HG03159 (cell line): ENCODE data around the gene EIF2B1.
"Not testable (repeated sequence)": the region's sequence is repeated elsewhere in the genome, so short reads cannot be mapped to it uniquely, and the experiment has no call there.

ENCODE experiments used
- ATAC-seq: cut with Tn5 transposase; IDR thresholded peaks from one replicate; pipeline ENCODE4 v1.9.1; 2021; ENCODE audit warnings: mild to moderate bottlenecking, moderate library complexity; ENCODE audit not compliant: unreplicated experiment

Gene EIF2B1

DNA sequence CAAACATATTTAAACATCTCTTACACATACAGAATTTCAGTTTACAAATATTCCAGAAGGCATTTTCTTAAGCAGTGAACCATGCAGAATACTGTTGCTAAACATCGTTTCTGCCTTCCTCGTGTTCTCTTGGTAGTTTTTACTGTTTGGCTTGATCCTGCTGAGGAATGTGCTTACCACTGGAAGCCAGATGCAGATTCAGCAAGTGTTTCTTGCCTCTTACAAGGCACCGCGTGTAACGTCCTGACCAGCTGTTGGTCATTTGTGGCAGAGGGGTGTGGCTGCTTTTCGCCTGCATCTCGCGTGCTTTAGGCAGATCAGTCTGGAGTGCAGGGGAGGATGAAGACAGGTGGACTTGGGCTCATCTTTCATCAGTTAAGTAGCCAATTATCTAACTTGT lies 12.4 kb downstream of the EIF2B1 start:
- ATAC-seq = no peak

DNA sequence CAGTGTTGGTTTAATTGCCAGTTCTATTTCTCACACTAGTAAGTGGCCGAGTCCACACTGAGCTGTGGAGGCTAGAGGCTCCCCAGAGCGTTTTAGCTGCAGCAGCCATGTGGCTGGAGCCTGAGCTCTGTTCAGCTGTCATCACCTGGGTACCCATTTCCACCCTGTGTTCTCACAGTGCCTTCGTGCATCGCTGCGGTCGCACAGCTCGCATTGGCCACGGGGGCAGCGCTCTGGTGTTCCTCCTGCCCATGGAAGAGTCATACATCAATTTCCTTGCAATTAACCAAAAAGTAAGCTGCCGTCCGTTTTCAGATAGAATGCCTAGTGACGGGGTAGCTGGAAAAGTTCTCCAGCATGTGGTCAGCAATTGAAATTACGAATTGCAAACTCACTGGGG lies 15.9 kb downstream of the EIF2B1 start:
- no peak for ATAC-seq

- ATAC-seq = no peak
Measured at GRCh38 chr12:123617144-123617543, 16.3 kb downstream of the EIF2B1 start.

DNA sequence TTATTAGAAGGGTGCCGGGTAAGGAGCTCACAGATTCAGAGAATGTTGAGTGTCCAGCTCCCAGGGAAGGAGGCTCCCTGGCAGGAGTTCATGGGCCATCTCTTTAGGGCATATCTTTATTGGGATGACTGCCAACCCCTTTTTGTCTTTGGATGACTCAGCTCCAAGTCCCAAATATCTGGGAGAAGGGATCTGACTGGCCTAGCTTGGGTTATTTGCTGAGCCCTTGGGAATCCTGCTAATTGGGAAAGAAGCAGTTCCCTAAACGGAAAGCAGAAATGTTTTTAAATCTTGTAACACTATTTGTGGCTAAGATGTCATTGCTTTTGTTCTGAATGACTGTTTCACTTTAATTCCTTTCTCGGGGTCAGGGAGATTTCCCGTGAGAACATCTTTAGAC lies 19.0 kb downstream of the EIF2B1 start:
- ATAC-seq = no peak

- ATAC-seq = no peak
Measured at GRCh38 chr12:123614110-123614509, 19.4 kb downstream of the EIF2B1 start.

DNA sequence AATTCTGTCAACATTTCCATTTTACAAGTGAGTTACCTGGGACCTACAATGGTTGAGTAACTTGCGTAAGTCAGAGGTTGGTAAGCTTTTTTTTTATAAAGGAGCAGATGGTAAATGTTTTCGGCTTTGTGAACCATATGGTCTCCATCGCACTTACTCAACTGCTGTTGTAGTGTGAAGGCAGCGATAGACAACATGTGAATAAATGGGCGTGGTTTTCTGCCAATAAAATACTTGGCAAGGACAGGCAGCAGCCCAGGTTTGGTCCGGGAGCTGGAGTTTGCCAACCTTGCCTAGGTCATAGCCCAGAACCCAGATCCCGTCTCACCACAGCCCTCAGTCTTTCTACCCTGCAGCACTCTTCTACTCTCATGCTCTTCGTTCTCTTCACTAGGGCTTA lies 25.3 kb downstream of the EIF2B1 start:
- ATAC-seq = no peak

- ATAC-seq = no peak
Measured at GRCh38 chr12:123607756-123608155, 25.7 kb downstream of the EIF2B1 start.

DNA sequence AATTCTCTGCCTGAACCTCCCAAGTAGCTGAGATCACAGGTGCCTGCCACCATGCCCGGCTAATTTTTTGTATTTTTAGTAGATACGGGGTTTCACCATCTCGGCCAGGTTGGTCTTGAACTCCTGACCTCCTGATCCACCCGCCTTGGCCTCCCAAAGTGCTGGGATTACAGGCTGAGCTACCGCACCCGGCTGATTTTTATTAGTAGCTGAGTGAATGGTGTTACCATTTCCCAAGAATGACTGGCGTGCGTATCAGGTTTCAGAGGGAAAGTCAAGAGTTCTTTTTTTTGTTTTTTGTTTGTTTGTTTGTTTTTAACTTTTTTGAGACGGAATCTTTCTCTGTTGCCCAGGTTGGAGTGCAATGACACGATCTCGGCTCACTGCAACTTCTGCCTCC lies 30.0 kb downstream of the EIF2B1 start:
- ATAC-seq = not testable (repeated sequence)

- ATAC-seq = no peak
Measured at GRCh38 chr12:123602651-123603195, 30.8 kb downstream of the EIF2B1 start.

DNA sequence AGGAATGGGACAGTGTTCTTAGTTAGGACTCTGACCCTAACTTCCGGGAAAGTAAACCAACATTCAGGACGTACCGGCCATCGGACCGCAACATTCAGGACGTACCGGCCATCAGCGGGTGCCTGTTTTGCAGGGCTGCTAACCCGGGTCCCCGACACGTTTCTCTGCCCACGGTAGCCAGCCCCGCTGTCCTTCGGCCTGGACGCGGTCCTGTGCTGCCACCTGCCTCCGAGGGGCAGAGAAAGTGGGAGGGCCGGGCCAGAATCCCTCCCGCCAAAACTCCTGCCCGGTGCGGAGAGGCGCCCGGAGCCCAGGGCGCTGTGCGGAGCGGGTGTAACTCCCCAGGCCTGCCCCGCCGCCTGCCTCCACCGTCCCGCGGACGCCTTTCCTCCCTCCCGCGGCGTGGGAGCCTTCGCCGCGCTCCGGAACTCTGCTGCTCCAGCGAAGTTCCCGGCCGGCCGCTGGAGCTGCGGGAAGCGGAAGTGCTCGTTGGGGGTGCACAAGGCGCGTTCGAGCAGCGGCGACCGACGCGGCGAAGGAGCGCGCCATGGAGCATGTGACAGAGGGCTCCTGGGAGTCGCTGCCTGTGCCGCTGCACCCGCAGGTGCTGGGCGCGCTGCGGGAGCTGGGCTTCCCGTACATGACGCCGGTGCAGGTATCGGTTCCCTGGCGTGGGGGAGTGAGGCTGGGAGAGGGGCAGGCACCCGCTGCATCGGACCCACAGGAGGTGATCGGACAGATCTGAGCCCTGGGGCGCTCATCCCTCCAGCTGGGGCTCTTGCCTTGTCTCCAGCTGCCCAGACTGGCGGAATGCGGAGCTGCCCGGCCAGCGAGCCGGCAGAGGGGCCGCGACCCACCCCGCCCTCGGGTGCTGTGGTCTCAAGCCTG lies 31.6 kb downstream of the EIF2B1 start, which contains the start of gene DDX55:
TSS of gene DDX55 (plus strand) at position 498 of the 888 bp plus-strand sequence. CDS start at position 548, 50 bp downstream.
- ATAC-seq = peak; percentile 85

GRCh38 chr12:123599721-123600120 lies 33.8 kb downstream of the EIF2B1 start:
- no peak for ATAC-seq

DNA sequence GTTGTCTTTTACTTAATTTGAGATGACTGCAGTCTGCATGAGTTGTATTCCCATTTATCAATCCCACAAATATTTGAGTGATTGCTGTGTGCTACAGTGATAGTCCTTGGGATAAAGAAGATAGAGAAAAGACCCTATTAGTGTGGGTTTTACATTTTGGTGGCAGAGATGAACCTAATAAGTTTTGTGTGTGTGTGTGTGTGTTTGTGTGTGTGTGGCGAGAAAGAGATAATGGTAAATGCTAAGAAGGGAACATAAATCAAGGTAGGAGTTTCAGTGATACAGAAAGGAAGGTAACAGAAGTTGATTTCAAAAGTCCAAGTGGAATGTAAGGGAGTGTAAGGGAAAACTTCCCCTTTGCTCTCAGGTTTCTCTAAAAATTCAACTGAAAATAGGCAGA lies 34.2 kb downstream of the EIF2B1 start:
- no peak for ATAC-seq

DNA sequence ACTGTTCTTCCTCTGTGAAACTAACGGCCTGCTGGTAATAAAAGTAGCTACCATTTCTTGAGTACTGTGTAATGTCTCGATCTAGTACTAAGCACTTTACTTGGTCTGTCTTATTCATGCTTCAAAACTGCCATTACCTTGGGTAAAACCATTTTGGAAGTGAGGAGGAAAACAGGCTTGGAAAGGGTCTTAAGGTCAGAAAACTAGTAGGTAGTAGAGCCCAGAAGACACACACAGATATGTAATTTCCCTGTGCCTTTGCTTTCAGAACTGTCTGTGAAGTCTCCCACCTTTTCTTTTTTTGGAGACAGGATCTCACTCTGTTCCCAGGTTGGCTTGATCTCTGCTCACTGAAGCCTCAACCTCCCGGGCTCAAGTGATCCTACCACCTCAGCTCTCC lies 35.0 kb downstream of the EIF2B1 start:
- ATAC-seq = no peak

GRCh38 chr12:123597100-123597499 lies 36.4 kb downstream of the EIF2B1 start:
- ATAC-seq = no peak

DNA sequence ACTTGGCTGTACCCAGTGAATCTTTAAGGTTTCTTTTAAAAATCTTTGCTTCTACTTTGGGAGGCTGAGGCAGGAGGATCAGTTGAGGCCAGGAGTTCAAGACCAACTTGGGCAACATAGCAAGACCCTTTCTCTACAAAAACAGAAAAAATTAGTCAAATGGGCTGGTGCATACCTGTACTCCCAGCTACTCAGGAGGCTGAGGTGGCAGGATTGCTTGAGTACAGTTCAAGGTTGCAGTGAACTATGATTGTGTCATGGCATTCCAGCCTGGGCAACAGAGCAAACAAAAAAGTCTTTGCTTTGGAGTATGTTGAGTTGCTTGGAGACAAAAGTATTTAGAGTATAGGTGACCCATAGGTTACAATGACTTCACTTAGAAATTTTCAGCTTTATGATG lies 37.8 kb downstream of the EIF2B1 start:
- no peak for ATAC-seq

DNA sequence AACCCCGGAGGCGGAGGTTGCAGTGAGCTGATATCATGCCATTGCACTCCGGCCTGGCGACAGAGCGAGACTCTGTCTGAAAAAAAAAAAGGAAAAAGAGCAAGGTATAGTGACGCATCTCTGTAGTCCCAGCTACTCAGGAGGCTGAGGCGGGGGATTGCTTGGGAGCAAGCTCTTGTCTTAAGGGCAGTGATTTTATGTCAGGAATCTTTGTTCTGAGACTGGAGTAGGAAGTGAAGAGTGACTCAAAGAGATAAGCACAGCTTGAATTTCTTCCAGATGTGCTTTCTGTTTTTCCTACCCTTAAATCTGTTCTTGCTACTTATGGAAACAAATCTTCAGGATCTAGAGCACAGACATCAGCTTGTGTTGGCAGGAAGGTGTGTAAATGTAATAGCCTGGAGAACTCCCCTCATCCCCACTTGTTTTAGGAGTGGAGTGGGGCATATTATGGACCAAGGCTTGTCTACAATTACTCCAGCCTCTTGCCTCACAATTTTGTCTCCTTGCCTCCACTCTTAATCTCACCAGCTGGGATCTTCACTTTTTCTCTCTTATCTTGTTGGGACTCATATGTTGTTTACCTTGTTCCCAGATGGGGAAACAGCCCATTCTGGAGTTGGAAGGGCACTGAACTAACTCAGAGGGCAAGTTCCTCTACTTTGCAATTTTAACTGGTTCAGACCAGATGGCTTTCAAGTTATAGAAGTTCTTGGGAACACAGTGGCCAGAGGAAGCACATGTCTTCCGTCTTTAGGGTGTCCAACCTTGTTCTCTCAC lies 41.6 kb downstream of the EIF2B1 start:
- no peak for ATAC-seq

GRCh38 chr12:123580772-123581171 lies 52.7 kb downstream of the EIF2B1 start:
- ATAC-seq = no peak

- ATAC-seq = not testable (repeated sequence)
Measured at GRCh38 chr12:123578829-123579228, 54.7 kb downstream of the EIF2B1 start.

DNA sequence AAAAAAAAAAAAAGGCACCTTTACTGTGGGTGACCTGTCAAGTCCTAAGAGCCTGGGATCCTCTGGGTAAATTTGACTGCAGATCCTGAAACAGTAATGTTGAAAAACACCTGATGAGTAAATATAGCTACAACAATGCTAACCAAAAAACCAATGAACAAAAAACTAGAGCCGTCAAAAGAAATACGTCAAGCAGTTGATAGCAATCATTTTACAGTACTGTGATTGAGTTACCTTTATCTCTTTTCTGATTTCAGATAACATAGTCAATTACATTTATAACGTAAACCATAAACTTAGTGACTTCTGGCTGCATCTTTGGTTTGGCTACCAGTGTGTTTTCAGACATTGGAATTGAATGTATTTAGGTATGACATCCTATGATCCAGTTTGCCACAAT lies 55.2 kb downstream of the EIF2B1 start:
- no peak for ATAC-seq

DNA sequence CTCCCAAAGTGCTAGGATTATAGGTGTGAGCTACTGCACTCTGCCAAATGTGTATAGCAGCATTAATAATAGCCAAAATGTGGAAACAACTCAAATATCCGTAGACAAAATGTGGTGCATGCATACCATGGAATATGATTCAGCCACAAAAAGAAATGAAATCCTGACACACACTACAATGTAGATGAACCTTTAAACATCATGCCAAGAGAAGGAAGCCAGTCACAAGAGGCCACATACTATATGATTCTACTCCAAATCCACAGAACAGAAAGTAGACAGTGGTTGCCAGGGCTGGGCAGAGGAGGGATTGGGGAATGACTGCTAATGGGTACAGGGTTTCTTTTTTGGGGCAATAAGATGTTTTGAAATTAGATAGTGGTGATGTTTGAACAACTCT lies 56.9 kb downstream of the EIF2B1 start:
- ATAC-seq = no peak

DNA sequence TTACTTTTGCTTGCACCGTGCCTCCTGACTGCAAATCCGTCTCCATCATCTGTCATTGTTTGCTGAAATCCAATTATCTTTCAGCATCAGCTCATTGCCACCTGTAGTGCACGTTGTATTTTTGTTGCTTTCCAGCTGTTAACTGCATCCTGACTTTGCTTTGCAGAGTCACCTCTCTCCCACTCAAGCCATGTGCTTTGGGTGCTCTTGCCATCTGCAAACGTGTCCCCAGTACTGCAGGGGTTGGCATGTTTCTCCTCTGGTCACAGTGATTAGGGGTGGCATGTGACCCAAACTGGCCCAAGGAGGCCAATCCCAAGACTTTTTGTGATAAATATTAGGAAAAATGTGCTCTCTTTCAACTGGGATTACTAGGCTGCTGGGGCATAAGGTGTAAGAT lies 59.6 kb downstream of the EIF2B1 start:
- ATAC-seq = no peak

DNA sequence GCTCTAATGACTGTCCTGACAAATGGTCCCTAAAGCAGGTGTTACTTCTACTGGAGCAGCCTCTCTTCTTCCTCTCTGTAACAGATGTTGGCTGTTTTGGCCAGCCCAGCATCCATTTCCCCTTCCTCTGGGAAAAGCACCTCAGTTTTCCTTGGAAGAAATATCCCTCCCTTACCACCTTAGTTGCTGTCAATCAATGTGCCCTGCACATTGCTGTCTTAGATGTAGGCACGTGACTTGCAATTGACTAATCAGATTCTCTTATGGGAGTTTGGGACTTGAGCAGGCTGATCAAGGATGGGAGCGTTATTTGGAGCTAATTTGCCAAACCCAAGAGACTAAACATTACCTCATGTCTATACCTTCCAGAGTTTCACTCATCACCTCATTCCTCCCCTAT lies 61.1 kb downstream of the EIF2B1 start:
- ATAC-seq = no peak
